G401 (cell line): ENCODE measurements around the gene OPA1. TPM values are rescaled to one million over a fixed set of nuclear protein-coding genes. Genes with fewer than 3 reads are reported as not detected.
"Not testable (repeated sequence)": the region's sequence is repeated elsewhere in the genome, so short reads cannot be mapped to it uniquely, and the experiment has no call there.

ENCODE experiments used
- DNase-seq: peaks from one replicate; pipeline ENCODE4 v3.0.0-alpha.2; 2015; ENCODE audit warnings: low spot score
- in situ Hi-C: cut with HindIII; loops from 2 replicates; pipeline ENCODE4 v1.10.0; 2016; ENCODE audit warnings: low sequenced_read_pairs, mixed read lengths
- total RNA-seq: library from RNA; depleted of rRNA; stranded (reverse); fragments of >200 nt; shearing (Covaris generic); gene quantifications from 2 replicates; pipeline ENCODE4 v1.2.3, GENCODE V29; 2014

OPA1 gene
- total RNA-seq, 1 experiment from 2014 or later = 116 TPM

DNA sequence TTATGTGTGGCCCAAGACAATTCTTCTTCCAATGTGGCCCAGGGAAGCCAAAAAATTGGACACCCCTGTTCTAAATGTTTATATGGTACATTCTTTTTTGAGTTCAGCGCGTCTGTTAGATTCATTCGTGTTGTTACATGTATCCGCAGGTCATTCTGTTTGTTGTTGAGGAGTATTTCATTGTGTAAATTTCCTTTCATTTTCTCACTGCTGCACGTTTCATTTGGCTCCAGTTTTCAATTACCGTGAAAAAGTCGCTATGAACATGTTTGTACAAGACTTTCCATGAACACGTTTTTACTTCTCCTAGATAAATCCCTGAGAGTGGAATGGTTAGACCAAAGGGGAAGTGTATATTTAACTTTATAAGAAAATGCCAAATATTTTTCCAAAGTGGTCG lies 7.5 kb upstream of the OPA1 start:
- in situ Hi-C loops = no loop called here
- DNase-seq = no peak

GRCh38 chr3:193586526-193586925 lies 6.5 kb upstream of the OPA1 start:
- DNase-seq = no peak
- in situ Hi-C loops = no loop called here

DNA sequence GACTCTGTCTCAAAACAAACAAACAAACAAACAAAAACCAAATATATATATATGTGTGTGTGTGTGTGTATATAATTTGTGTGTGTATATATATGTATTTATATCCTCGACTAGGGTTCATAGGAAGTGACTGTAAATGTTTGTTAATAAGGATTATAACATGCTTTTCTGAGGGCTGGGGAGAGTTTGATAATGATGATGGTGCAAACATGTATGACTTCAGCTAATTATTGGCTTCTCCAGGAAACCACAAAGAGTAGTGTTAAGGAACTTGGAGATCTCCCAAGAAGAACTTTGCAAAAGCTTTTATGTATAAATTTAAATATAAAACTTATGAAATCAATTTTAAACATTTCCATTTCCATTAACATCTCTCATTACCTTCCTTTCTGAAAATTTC lies 3.9 kb upstream of the OPA1 start:
- in situ Hi-C loops = no loop called here
- no peak for DNase-seq

DNA sequence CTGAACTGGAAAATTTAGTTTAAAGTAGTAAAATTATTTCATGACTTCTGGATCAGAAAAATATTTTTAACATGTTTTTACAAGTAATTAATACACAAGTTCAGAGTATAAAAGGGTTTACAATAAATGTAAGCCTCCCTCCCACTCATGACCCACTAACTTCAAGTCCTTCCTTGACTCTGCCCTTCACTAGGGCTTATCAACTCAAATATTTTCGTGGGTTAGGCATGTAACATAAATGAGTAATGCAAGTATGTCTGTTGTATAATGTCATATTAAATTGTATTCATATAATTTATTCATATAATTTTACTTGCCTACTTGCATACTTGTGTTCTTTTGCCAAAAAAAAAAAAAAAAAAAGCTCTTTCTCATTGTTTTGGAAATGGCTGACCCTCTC lies 3.4 kb upstream of the OPA1 start:
- in situ Hi-C loops = no loop called here
- no peak for DNase-seq

DNA sequence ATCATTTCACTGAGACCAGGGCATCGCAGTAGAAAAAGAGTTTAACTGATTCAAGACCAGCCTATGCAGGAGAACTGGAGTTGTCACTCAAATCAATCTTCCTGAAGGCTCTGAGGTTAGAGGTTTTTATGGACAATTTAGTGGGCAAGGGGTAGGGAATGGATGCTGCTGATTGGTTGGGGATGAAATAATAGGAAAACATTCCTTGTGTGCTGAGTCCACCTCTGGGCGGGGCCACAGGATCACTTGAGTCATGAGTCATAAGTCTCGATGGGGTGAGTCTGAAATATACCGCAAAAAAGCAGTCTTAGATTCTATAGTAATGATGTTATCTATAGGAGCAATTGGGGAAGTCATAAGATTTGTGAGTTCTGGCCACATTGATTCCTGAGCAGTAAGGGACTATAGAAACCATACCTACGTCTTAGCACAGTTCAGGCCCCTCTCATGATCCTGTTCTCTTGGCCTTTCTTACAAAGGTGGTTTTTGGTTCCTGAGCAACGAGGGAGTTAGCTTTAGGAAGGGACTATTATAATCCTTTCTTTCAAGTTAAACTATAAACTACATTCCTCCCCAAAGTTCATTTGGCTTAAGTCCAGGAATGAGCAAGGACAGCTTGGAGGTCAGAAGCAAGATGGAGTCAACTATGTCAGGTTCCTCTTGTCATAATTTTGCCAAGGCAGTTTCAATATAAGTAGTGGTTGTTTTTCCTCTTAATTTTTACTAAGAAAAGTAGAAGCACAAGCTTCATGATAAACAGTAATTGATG lies 2.7 kb upstream of the OPA1 start:
- in situ Hi-C loops = no loop called here
- no peak for DNase-seq

DNA sequence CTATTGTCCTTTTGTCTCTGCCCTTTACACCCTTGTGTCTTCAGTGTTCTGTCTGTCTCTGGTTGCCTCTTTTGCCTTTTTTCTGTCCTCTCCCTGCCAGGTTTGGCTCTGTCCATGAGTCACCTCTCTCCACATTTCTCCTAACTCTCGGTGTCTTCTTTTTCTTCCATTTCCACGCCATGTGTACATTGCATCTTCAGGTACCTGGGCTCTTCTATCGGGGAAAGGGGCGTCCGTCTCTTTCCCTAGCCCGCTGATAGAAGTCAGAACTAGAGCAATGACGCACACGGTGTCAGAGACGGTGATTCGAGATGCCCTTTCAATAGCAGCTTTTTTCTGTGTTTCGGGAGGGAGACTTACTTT lies 641 bp downstream of the OPA1 start:
- no peak for DNase-seq
- in situ Hi-C loops = no loop called here

DNA sequence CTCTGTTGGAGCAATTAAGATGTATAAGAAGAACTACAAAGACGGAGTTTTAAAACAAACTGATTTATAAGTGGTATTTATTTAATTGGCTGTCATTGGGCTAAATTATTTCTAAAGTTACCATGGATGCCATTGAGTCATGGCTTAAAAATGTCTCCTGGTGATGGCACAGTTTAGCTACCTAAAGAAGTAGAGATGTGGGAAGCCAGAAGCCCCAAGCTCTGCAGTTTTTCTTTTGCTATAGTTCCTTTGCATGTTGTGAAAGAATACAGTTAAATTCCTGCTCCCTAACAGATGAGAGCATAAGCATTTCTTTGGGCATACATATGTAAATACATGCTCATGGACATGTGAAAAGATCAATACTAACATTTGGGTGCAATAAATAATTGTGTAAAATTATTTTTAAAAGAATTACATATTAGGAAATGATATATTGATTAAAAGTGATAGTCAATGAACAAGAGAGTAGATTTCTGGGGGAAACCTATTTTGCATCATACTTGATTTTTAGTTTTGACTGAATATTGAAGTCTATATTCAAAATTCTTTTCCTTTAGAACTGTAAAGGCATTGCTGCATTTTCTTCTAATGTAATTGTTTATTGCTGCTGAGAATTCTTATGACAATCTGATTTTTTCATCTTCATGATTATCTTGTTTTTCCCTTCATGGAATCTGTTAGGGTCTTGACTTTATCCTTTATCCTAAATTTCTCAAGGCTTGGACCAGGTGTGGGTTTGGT lies 2.1 kb downstream of the OPA1 start:
- no peak for DNase-seq
- in situ Hi-C loops = no loop called here

- in situ Hi-C loops = no loop called here
- DNase-seq = no peak
Measured at GRCh38 chr3:193595939-193596487, 3.0 kb downstream of the OPA1 start.

GRCh38 chr3:193598202-193598601 lies 5.2 kb downstream of the OPA1 start:
- DNase-seq = no peak
- in situ Hi-C loops = no loop called here

GRCh38 chr3:193599393-193599792 lies 6.4 kb downstream of the OPA1 start:
- in situ Hi-C loops = no loop called here
- no peak for DNase-seq

DNA sequence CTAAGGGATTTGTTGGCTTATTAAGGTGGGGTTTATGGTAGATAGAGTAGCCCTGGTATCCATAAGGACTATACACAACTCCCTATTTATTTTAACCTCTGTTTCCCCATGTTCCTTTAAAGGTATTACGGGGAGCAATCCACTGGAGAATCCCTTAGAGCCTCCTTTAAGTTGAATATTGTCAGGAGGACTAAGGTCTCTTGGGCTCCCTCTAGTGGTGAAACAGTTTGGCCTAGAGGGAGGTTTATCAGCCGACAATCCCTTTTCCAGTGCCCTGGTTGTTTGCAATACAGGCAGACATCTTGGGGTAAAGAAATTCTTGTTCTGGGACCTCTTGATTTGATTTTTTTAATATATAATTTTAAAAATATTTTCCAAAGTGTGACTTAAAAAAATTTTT lies 12.9 kb downstream of the OPA1 start:
- in situ Hi-C loops = no loop called here
- DNase-seq = peak; percentile 56

- DNase-seq, in situ Hi-C loops: not testable (repeated sequence)
Measured at GRCh38 chr3:193606892-193607291, 13.9 kb downstream of the OPA1 start.

DNA sequence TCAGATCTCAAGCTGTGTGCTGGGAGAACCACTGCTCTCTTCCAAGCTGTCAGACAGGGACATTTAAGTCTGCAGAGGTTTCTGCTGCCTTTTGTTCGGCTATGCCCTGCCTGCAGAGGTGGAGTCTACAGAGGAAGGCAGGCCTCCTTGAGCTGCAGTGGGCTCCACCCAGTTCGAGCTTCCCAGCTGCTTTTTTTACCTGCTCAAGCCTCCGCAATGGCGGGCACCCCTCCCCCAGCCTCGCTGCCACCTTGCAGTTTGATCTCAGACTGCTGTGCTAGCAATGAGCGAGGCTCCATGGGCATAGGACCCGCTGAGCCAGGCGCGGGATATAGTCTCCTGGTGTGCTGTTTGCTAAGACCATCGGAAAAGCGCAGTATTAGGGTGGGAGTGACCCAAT lies 17.5 kb downstream of the OPA1 start:
- DNase-seq, in situ Hi-C loops: not testable (repeated sequence)

GRCh38 chr3:193614430-193614829 lies 21.4 kb downstream of the OPA1 start:
- in situ Hi-C loops = no loop called here
- no peak for DNase-seq

- no peak for DNase-seq
- in situ Hi-C loops = no loop called here
Measured at GRCh38 chr3:193617628-193618027, 24.6 kb downstream of the OPA1 start.

DNA sequence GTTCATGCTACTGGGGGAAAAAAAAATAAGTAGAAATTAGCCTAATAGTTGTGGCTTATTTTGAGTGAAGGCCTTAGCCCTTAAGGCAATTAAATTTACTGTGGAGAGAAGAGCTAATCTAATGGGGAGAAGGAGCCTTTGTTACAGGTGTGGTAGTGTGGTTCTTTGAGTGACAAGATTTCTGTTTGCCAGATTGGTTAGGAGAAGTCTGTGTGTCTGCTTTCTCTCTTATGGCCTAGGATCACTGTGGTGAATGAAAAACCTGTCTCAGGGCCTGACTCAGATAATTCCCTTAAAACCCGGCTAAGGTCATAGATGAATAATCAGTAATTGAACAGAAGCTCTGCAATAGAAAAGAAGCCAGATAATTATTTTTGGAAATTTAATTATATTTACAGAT lies 27.0 kb downstream of the OPA1 start:
- DNase-seq = no peak
- in situ Hi-C loops = no loop called here

GRCh38 chr3:193620650-193621049 lies 27.6 kb downstream of the OPA1 start:
- in situ Hi-C loops = no loop called here
- no peak for DNase-seq

DNA sequence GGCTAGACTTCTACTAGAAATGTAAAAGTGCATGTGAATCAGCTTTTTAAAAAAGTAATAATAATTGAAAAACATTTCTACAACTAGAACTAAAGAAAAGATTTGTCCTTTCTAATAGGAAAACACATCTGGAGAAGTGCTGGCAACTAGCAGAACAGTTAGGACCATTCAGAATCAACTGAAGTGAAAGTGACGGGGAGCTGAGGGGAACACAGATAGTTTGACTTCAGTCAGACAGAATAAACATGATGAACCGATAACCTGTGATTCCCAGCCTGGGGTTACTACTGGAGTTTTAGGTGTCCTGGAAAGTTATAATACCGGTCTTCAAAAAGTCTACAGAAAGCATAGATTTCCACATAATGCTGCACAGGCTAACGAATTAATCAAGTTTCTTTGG lies 28.1 kb downstream of the OPA1 start:
- in situ Hi-C loops = no loop called here
- DNase-seq = no peak

GRCh38 chr3:193630005-193630404 lies 37.0 kb downstream of the OPA1 start:
- DNase-seq = no peak
- in situ Hi-C loops = no loop called here

DNA sequence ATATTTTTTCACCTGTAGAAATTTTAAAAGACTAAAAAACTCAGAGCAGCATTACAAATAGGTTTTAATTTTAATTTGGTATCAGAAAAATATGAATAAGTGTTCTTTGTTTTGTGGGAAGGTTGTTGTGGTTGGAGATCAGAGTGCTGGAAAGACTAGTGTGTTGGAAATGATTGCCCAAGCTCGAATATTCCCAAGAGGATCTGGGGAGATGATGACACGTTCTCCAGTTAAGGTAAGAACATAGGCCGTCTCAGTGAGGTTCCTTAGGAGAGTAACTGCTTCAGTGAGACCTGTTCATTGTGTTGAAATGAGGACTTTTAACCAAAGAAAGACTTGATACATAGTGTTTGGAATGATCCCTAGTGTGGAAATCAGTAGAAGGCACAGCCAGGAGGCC lies 44.8 kb downstream of the OPA1 start:
- in situ Hi-C loops = no loop called here

DNA sequence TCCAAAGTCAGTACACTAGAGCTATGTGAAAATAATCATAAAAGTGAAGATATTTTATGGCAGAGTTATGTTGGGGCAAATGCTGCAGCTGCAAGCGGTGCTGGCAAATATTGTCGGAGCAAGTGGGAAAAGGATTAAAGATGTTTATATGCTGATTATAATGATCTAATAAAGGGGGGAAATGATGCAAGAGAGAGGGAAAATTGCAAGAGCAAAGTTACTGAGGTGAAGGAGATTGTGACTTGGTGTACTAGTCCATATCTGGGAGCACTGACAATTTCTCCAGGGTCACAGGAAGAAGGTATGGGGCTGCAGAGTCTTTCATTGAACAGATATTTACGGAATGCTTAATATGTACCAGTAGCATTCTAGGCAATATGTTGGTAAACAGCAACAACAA lies 45.8 kb downstream of the OPA1 start:
- in situ Hi-C loops = no loop called here
- no peak for DNase-seq

More for the DNA sequence above, 44.8 kb downstream of the OPA1 start:
- no peak for DNase-seq
